MCF 10A (cell line): Measurements from ENCODE around the gene PCLAF. TPM values are rescaled to one million over a fixed set of nuclear protein-coding genes. Genes with fewer than 3 reads are reported as not detected.
A peak's percentile ranks its signal among the peaks of the same experiment; 100 is the strongest.

ENCODE experiments used
- BruUV-seq: library from RNA; stranded (reverse); fragments of 400-500 nt; replicated peaks from 2 replicates; lab custom pipeline; 2021; lab: Mats Ljungman, UMichigan
- CTCF ChIA-PET: fragments of 300-600 bp; sonication (Branson Sonifier 250); formaldehyde crosslinking; extraction: SDS; loops from one replicate; lab custom pipeline; 2021; ENCODE audit warnings: antibody characterized with exemption, inconsistent platforms; lab: Yijun Ruan, JAX
- POLR2A ChIA-PET: fragments of 300-600, 350-650 bp; sonication (Branson Sonifier 250); formaldehyde crosslinking; extraction: SDS; loops from one replicate; lab custom pipeline; 2020; ENCODE audit warnings: antibody characterized with exemption, inconsistent platforms; lab: Yijun Ruan, JAX
- DNase-seq: peaks from one replicate; pipeline ENCODE4 v3.0.0-alpha.2; 2018; ENCODE audit not compliant: unreplicated experiment
- H3K27ac Mint-ChIP-seq: one replicate; pipeline ENCODE4 v1.8.0; 2022; ENCODE audit warnings: mild to moderate bottlenecking, low read depth, mixed read lengths; ENCODE audit not compliant: unreplicated experiment
- H3K27me3 Mint-ChIP-seq: one replicate; pipeline ENCODE4 v1.8.0; 2022; ENCODE audit warnings: mixed read lengths; ENCODE audit not compliant: insufficient read depth, unreplicated experiment
- H3K36me3 Mint-ChIP-seq: one replicate; pipeline ENCODE4 v1.8.0; 2022; ENCODE audit warnings: mild to moderate bottlenecking, moderate library complexity, mixed read lengths; ENCODE audit not compliant: insufficient read depth, unreplicated experiment
- H3K4me1 Mint-ChIP-seq: one replicate; pipeline ENCODE4 v1.8.0; 2022; ENCODE audit warnings: mixed read lengths; ENCODE audit not compliant: insufficient read depth, unreplicated experiment
- H3K4me3 Mint-ChIP-seq: one replicate; pipeline ENCODE4 v1.8.0; 2022; ENCODE audit warnings: mild to moderate bottlenecking, moderate library complexity, mixed read lengths; ENCODE audit not compliant: unreplicated experiment
- H3K9me3 Mint-ChIP-seq: one replicate; pipeline ENCODE4 v1.8.0; 2022; ENCODE audit warnings: mixed read lengths; ENCODE audit not compliant: unreplicated experiment
- CTCF ChIP-seq: fragments of 200-600 bp; IDR thresholded peaks from one replicate; pipeline ENCODE4 v1.8.0; 2022; ENCODE audit warnings: antibody characterized with exemption, mild to moderate bottlenecking; ENCODE audit not compliant: unreplicated experiment
- intact Hi-C: fragments of 100-400 bp; cut with micrococcal nuclease; formaldehyde crosslinking; loops from 2 replicates; pipeline ENCODE4 v1.14.1; 2022
- total RNA-seq: library from RNA; stranded (reverse); gene quantifications from 2 replicates; pipeline ENCODE4 v1.2.3, GENCODE V29; 2022

PCLAF gene
- total RNA-seq, 1 experiment from 2014 or later = 22.2 TPM

- ChIA-PET CTCF (interaction anchor here (0.7 to 2.1 kb wide), 4 partner anchors 96 to 150 kb away, joined by 3 to 9 read pairs (median 5); no protein-coding TSS in a partner anchor), POLR2A (interaction anchor here (0.6 to 6.7 kb wide), 19 partner anchors 10 to 488 kb away, joined by 3 to 54 read pairs (median 4); partner anchors contain the start of genes CIAO2A, PCLAF, PPIB and TRIP4)
- TF ChIP-seq CTCF = no peak
- Mint-ChIP-seq H3K4me1 (peaks cover 12% of the 10 kb centered on the region), H3K27me3 (no peaks in the 10 kb centered on the region), H3K9me3 (no peaks in the 10 kb centered on the region), H3K4me3 (peak overlapping the region; percentile 85), H3K36me3 (peaks cover 36% of the 10 kb centered on the region), H3K27ac (peak overlapping the region; percentile 95)
- TSS peak; percentile 54 for BruUV-seq
- DNase-seq = peak; percentile 23
- intact Hi-C loops = no loop called here
Observed at GRCh38 chr15:64355348-64355943, 25.8 kb downstream of the PCLAF start.

- CTCF ChIA-PET = interaction anchor here (0.7 kb wide), 1 partner anchor 146 kb away, joined by 4 read pairs; no protein-coding TSS in a partner anchor
- H3K27ac Mint-ChIP-seq = peak overlapping the region; percentile 95
- POLR2A ChIA-PET = interaction anchor here (0.7 to 6.7 kb wide), 12 partner anchors 10 to 489 kb away, joined by 3 to 54 read pairs (median 4); partner anchors contain the start of genes CIAO2A, PCLAF, PPIB and TRIP4
- no peak for DNase-seq
- no peaks in the 10 kb centered on the region for H3K27me3 Mint-ChIP-seq
- intact Hi-C loops = no loop called here
- BruUV-seq = no TSS peak
- H3K4me1 Mint-ChIP-seq = peaks cover 12% of the 10 kb centered on the region
- no peak for TF ChIP-seq CTCF
- no peaks in the 10 kb centered on the region for H3K9me3 Mint-ChIP-seq
- peaks cover 40% of the 10 kb centered on the region for H3K36me3 Mint-ChIP-seq
- peak overlapping the region; percentile 85 for H3K4me3 Mint-ChIP-seq
Observed at GRCh38 chr15:64354688-64355344, 26.4 kb downstream of the PCLAF start.

GRCh38 chr15:64351265-64351664, 30.0 kb downstream of the PCLAF start:
- H3K27me3 Mint-ChIP-seq = no peaks in the 10 kb centered on the region
- POLR2A ChIA-PET = interaction anchor here (0.9 to 1.4 kb wide), 2 partner anchors 37 to 138 kb away, joined by 3 read pairs; partner anchors contain the start of gene TRIP4
- peaks cover 69% of the 10 kb centered on the region for H3K36me3 Mint-ChIP-seq
- BruUV-seq = no TSS peak
- no peak overlapping the region for H3K4me3 Mint-ChIP-seq
- DNase-seq = no peak
- peak overlapping the region; percentile 39 for H3K27ac Mint-ChIP-seq
- H3K4me1 Mint-ChIP-seq = peaks cover 6% of the 10 kb centered on the region
- intact Hi-C loops = no loop called here
- CTCF ChIA-PET = interaction anchor here (0.5 to 0.6 kb wide), 2 partner anchors 14 to 157 kb away, joined by 3 read pairs; no protein-coding TSS in a partner anchor
- H3K9me3 Mint-ChIP-seq = no peaks in the 10 kb centered on the region
- TF ChIP-seq CTCF = no peak

GRCh38 chr15:64349375-64349774, 31.9 kb downstream of the PCLAF start:
- ChIA-PET POLR2A (interaction anchor here (0.6 kb wide), 1 partner anchor 74 kb away, joined by 3 read pairs; no protein-coding TSS in a partner anchor), CTCF (interaction anchor here (0.5 kb wide), 1 partner anchor 36 kb away, joined by 3 read pairs; no protein-coding TSS in a partner anchor)
- no peaks in the 10 kb centered on the region for H3K9me3 Mint-ChIP-seq
- H3K4me3 Mint-ChIP-seq = no peak overlapping the region
- H3K36me3 Mint-ChIP-seq = peaks cover 63% of the 10 kb centered on the region
- no peak for TF ChIP-seq CTCF
- H3K27me3 Mint-ChIP-seq = no peaks in the 10 kb centered on the region
- no peak for DNase-seq
- intact Hi-C loops = no loop called here
- H3K27ac Mint-ChIP-seq = no peak overlapping the region
- no TSS peak for BruUV-seq
- peaks cover 6% of the 10 kb centered on the region for H3K4me1 Mint-ChIP-seq
